GM21825 (cell line): Measurements from ENCODE around the gene AMER1.

Source experiments
- ATAC-seq: cut with Tn5 transposase; IDR thresholded peaks from one replicate; pipeline ENCODE4 v1.9.1; 2021; ENCODE audit warnings: mild to moderate bottlenecking, moderate library complexity; ENCODE audit not compliant: unreplicated experiment

The AMER1 gene

DNA sequence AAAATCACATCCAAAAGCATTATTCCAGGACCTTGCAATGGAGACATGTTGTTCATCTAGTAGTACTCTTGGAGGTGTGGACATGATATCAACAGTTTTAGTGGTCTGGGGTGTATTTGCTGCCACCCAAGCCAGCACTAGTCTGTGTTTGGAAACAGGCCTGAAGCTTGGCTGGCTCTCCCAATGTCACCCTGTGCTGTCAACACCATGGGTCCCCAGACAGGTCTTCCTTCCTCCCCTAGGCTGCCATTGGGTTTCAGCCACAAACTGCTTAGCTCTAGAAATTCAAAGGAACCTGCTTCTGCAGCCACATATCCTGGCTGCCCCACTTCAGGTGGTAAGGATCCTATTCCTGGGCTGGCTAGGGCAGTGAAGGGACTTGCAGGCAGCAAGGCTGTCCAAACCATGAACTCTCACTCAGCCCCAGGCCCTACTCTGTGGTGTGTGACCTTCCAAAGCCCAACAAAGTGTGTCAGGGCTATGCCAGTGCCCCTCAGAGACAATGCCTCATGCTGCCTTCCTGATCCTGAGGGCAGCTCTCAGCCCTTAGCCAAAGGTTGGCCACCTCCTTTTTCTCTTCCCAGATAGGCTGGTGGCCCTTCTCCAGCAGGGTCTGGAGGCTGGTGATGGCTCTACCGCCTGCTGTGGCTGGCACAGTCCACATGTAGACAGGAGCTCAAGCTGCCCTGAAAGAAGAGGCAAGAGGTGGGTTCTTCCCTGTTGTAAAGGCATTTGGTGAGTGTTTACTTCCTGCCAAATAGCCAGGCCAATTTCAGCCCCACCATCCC is 18.3 kb downstream of the AMER1 start:
- ATAC-seq, result no peak

DNA sequence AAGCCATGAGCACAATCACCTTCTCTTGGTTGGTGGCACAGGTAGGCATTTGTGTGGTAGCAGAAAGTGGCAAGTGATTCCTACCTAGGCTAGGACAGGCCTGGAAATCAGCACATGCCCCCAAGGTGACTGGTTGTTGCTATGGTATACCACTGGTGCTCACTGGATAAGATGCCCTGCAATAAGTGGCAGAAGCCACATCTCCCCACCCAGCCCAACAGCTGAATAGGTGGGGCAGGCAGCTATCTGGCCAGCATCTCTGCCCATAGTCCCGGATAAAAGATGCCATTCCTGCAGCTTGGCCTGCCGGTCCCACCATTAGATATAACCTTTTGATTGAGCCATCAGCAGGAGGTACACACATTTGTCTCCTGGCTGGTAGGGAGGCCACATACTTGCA is 21.1 kb downstream of the AMER1 start:
- ATAC-seq, result no peak

DNA sequence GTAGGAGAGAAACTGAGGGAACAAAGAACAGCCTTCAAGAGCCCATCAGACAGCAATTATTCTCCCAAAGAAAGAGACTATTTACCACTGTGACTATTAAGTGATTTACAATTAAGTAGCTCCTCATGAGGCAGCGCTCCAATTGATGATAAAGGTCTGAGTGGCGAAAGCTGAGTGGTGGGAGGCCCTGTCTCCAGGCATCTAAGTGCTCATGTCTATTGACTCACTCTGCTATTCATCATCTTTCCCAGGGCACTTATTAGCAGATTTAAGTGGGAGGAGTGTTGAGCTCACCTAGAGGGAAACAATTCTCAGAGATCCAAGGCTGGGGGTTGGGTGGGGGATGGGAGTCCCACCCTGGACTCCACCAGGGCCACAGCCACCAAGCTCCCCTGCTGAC is 23.3 kb downstream of the AMER1 start:
- ATAC-seq, result no peak

DNA sequence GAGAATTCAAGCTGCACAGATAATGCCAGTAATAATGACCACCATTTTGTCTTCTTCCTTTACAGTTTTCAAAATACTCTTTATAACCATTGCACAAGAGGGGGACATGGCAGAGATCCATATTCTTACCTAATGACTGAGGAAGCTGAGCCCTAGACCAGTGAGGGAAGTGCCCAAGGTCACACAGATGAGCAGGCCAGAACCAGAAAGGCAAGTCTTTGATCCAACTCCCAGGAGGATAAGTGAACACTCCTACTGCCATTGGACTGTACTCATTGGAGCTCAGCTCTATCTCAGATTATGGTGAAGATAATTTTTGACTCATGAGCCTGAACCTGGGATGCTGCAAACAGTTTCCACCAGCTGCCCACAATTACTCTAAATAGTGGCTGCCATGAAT is 28.6 kb downstream of the AMER1 start:
- no peak for ATAC-seq

DNA sequence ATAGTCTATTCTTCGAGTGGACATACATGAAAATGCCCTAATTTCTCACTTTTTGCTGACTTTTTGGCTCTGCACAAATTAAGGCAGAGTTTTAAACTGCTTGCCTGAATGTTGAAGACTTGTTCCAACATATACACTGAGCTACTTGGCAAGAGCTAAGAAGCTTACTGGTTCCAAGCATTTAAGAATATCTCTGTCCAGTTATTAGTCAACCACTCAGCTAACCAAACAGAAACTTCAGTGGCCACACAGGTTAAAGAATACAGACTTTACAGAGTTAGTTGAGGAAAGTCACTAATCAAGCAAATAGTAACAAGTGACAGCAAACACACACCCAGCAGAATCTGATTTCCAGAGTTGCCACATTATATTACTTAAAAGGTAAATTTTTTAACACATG is 35.5 kb downstream of the AMER1 start:
- no peak for ATAC-seq

DNA sequence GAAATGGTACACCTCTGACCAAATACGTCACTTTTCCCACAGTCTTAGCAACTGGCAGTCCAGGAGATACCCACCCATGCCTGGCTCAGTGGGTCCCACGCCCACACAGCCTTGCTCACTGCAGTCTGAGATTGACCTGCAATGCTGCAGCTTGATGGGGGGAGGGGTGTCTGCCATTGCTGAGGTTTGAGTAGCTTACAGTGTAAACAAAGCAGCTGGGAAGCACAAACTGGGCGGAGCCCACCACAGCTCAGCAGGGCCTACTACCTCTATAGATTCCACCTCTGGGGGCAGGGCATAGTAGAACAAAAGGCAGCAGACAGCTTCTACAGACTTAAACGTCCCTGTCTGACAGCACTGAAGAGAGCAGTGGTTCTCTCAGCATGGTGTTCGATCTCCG is 52.7 kb downstream of the AMER1 start:
- no peak for ATAC-seq

DNA sequence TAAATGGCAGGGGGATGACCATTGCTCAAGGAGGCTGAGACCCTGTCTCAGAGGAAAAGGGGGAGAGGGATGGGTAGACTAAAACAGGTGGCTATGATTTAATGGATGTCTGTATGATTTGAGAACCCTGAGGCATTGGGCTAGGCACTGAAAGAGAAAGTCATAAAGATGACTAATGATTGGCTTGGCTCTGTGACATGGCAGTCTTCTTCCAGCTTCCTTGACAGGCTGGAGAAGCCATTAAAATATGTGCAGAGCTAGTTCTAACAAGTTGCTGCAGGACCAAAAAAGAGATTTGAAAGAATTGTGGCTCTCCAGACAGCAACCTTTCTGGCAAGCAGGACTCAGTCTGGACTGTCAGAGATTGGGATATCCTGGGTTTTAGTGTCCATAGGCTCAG is 53.6 kb downstream of the AMER1 start:
- ATAC-seq, result no peak

DNA sequence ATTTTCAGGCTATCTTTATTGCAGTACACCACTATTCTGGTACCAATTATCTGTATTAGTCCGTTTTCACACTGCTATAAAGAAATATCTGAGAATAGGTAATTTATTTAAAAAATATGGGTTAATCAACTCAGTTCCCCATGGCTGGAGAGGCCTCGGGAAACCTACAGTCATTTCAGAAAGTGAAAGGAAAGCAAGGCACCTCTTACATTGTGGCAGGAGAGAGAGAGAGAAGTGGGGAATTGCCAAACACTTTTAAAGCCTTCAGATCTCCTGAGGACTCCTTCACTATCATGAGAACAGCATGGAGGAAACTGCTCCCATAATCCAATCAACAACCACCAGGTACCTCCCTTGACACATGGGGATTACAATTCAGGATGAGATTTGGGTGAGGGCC is 54.7 kb downstream of the AMER1 start:
- ATAC-seq, result no peak
